GM18870 (cell line): ENCODE results near the gene CDHR3.
"Not testable (repeated sequence)": the region's sequence is repeated elsewhere in the genome, so short reads cannot be mapped to it uniquely, and the experiment has no call there.

Experiments used
- ATAC-seq: cut with Tn5 transposase; IDR thresholded peaks from one replicate; pipeline ENCODE4 v1.9.1; 2021; ENCODE audit warnings: moderate library complexity; ENCODE audit not compliant: unreplicated experiment

CDHR3 gene

GRCh38 chr7:105963038-105963667 lies at the start of gene CDHR3:
Gene CDHR3 (plus strand): TSS chr7:105963264. CDS start chr7:105963319, 55 bp downstream.
- no peak for ATAC-seq

- no peak for ATAC-seq
These were observed 49.1 kb upstream of the CDHR3 start for GRCh38 chr7:105913947-105914346.

GRCh38 chr7:105916603-105917002 lies 46.5 kb upstream of the CDHR3 start:
- no peak for ATAC-seq

DNA sequence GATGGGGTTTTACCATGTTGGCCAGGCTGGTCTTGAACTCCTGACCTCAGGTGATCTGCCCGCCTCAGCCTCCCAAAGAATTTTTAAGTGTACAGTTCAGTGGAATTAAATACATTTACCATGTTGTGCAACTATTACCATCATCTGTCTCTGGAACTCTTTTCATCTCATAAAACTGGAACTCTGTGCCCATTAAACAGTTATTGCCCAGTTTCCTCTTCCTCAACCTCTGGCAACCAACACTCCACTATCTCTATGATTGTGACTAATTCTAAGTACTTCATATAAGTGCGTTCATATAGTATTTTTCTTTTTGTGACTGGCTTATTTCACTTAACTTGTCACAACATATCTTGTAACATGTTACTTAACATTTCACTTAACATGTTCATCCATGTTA lies 45.4 kb upstream of the CDHR3 start:
- ATAC-seq: no peak

- no peak for ATAC-seq
These were observed 42.3 kb upstream of the CDHR3 start for GRCh38 chr7:105920766-105921165.

DNA sequence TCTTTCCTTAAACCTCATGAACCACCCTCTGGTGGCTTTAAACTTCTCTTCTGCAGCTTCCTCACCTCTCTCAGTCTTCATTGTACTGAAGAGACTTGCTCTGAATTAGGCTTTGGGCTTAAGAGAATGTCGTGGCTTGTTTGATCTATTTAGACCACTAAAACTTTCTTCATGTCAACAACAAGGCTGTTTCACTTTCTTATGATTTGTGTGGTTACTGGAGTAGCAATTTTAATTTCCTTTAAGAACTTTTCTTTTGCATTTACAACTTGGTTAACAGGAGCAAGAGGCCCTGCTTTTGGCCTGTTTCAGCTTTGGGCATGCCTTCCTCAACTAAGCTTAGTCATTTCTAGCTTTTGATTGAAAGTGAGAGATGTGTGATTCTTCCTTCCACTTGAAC lies 38.1 kb upstream of the CDHR3 start:
- no peak for ATAC-seq

DNA sequence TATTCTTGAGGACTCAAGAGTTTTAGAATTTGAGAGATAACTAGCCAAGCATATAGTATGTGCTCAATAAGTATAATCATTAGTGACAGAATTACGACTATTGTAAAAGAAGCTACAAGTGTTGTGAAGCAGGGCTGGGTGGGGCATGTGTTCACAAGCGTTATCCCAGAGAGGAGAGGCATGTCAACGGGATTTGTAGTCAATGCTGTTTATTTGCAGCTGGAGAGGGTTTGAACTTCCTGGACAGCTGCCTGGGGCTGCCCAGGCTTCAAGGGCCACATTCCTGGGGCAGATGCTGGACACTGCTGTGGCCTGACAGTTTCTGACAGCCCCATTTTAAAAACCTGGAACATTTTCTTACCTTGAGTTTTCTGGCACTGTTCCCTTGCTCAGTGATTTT lies 36.9 kb upstream of the CDHR3 start:
- ATAC-seq: no peak

GRCh38 chr7:105931179-105931578 lies 31.9 kb upstream of the CDHR3 start:
- no peak for ATAC-seq

DNA sequence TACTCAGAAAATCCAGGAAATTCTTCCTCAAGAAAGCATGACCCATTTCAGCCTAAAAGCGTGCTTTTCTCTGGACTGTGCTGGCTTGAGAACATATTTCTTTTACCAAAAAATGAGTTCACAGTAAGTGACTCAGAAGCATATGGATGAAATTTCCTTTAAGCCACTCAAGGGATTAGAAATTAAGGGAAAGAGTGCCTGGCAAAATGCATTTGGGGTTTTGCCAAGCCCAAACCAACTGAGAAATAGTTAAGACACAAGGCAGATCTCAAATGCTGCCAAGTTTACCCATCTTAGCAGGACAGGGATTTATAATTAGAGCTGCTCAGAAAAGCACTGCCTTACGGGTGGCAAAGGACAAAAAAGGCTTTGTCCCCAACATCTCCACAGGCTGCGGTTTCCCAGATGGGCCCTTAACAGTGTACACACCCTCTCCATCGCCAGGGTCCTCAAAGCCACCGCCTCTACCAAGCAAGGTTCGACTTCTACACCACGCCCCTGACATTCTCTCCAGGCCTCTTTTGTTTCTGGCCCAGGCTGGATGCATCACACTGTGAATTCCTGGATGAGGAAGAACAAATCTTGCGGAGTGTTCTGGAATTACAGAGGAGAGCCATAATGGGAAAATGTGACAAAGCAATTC lies 30.1 kb upstream of the CDHR3 start:
- ATAC-seq: no peak

- no peak for ATAC-seq
These were observed 28.4 kb upstream of the CDHR3 start for GRCh38 chr7:105934572-105935185.

DNA sequence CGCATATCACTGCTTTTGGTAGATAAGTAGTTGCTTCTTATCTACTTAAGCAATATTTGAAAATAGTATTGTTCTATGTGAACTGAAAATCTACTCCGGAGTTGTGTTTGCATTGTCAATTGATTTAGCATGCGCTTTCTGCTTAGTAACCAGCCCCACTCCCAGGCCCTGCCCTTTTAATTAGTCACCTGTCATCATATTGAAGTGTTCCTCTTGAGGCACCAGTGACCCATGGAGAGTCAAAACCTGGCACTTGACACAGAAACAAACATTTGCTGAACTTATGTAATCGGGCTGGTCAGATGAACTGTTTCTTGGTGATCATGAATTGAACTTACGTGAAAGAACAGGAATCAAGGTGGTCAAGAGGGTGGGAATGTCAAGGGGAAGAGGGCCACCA lies 27.8 kb upstream of the CDHR3 start:
- no peak for ATAC-seq

DNA sequence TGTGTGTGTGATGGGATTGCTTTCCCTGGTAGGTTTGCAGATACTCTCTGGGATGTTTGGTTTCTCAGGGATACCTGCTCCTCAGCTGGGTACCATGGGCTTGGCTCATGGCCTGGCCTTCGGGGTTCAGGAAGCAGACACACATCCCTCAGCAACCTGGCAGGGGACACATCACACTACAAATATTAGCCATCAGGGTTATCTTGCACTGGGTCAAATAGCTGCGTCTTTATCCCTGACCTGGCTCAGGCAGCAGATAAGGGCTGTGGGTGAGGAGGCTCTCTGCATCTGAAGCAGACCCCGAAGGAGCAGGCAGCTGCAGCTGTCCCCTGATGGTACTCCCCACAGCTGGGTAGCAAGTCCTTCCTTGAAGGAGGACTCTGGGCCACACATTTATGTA lies 25.7 kb upstream of the CDHR3 start:
- no peak for ATAC-seq

DNA sequence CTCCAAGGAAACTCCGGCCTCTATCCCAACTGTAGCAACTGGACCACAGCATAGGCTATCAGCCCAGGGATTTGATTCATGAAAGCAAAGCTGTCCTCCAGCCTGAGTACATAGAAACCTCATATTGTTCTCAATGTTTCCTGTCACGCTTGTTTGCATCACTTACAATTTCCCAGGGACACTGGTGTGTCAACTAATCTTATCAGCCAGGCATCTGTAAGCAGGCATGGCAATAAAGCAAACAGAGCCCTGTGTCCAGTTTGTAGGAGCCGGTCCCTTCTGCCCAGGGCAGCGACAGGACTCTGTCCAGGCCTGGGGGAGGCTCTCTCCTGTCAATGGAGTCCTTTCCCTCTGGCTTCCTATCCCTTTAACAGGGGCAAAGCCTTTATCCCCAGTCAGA lies 23.0 kb upstream of the CDHR3 start:
- ATAC-seq: no peak

GRCh38 chr7:105941596-105941995 lies 21.5 kb upstream of the CDHR3 start:
- ATAC-seq: no peak

DNA sequence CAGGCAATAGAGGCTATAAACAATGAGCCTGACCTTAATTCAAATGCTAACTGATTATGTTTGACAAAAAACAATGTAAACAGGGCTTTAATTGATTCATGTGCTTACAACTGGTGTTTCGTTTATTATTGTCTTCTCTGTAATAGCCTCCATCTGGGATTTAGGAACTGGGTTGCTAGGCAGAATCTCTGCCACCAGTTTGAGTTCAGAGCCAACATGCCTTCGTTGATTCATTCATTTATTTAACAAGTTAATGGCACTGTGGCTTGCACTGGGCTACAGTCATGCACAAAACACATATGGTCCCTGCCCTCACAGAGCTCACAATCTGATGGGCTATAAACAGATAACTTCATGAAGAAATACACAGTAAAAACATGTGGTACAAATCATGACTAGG lies 19.6 kb upstream of the CDHR3 start:
- no peak for ATAC-seq

- no peak for ATAC-seq
These were observed 17.2 kb upstream of the CDHR3 start for GRCh38 chr7:105945848-105946247.

DNA sequence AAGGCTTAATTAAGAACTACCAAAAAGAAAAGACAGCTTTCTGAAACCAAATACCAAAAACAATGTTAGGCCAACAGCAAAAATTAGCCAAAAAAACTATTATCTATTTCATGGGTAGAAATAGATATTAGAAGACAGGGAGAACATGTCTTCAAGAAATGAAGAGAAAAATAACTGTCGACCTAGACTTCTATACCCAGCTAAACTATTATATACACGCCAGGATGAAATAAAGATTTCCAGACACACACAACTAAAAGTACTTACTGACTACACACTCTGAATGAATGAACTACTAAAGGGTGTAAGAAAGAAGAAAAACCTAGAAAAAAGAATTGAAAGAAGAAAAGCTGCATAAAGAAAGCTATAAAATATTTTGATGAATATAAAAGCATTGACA lies 11.5 kb upstream of the CDHR3 start:
- ATAC-seq: no peak

DNA sequence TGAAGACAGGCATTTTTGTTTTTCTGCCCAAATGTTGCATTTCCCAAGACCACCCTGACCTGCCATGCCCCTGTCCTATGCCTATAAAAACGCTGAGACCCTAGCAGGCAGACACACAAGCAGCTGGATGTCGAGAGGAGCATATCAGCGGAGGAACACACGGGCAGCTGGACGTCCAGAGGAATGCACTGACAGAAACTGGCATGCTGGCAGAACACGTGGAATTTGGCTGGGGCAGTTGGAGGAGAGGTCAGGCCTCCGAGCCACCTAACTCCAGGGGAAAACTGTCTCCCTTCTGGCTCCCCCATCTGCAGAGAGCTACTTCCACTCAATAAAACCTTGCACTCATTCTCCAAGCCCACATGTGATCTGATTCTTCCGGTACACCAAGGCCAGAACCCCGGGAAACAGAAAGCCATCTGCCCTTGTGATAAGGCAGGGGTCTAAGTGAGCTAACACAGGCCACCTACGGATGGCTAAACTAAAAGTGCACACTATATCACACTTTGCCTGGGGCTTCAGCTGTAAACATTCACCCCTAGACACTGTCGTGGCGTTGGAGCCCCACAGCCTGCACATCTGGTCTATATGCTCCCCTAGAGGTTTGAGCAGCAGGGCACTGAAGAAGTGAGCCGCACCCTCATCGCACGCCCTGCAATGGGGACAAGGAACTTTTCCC lies 10.0 kb upstream of the CDHR3 start:
- ATAC-seq: no peak

- ATAC-seq: no peak
These were observed 8.4 kb upstream of the CDHR3 start for GRCh38 chr7:105954711-105955110.

GRCh38 chr7:105955651-105956466 lies 7.2 kb upstream of the CDHR3 start:
- not testable (repeated sequence) for ATAC-seq

GRCh38 chr7:105958012-105958411 lies 5.1 kb upstream of the CDHR3 start:
- ATAC-seq: no peak
